Measurements from ENCODE around the gene PELI1. TPM values are rescaled to one million over a fixed set of nuclear protein-coding genes. Genes with fewer than 3 reads are reported as not detected.
A peak's percentile ranks its signal among the peaks of the same experiment; 100 is the strongest.
"Not testable (repeated sequence)": the region's sequence is repeated elsewhere in the genome, so short reads cannot be mapped to it uniquely, and the experiment has no call there.

PELI1 gene
- polyA plus RNA-seq, 6 donors from 2014 or later: 19.6 to 52.1 (median 28.9) TPM

GRCh38 chr2:64111426-64111825, 32.8 kb downstream of the PELI1 start:
- Mint-ChIP-seq H3K36me3 (peaks cover 5 to 9% of the 10 kb centered on the region in 2 donors), H3K27ac (no peak overlapping the region), H3K9me3 (no peaks in the 10 kb centered on the region), H3K4me3 (no peak overlapping the region), H3K27me3 (no peaks in the 10 kb centered on the region), H3K4me1 (peaks cover 33 to 48% (median 48%) of the 10 kb centered on the region in 3 donors)
- ATAC-seq (ENCODE audit: low read depth in 2 of 2) (no peak), DNase-seq (no peak)

GRCh38 chr2:64108666-64109241, 35.5 kb downstream of the PELI1 start:
- Mint-ChIP-seq H3K27me3 (no peaks in the 10 kb centered on the region), H3K4me3 (no peak overlapping the region), H3K36me3 (peaks cover 10 to 19% of the 10 kb centered on the region in 2 donors), H3K27ac (peak overlapping the region in 3 of 6 donors; percentile 44 to 52 (median 51)), H3K4me1 (peaks cover 11 to 29% (median 27%) of the 10 kb centered on the region in 3 donors), H3K9me3 (no peaks in the 10 kb centered on the region)
- no peak for DNase-seq
- no peak for ATAC-seq (ENCODE audit: low read depth in 2 of 2)

- no peak overlapping the region for H3K27ac Mint-ChIP-seq
- H3K9me3 Mint-ChIP-seq: no peaks in the 10 kb centered on the region
- peaks cover 16 to 19% of the 10 kb centered on the region in 2 donors for H3K36me3 Mint-ChIP-seq
- no peaks in the 10 kb centered on the region for H3K27me3 Mint-ChIP-seq
- H3K4me3 Mint-ChIP-seq: no peak overlapping the region
- ATAC-seq (ENCODE audit: low read depth in 2 of 2) (no peak), DNase-seq (no peak)
- H3K4me1 Mint-ChIP-seq: peaks cover 23 to 35% (median 30%) of the 10 kb centered on the region in 3 donors
These were observed 37.7 kb downstream of the PELI1 start for GRCh38 chr2:64106481-64106880.

DNA sequence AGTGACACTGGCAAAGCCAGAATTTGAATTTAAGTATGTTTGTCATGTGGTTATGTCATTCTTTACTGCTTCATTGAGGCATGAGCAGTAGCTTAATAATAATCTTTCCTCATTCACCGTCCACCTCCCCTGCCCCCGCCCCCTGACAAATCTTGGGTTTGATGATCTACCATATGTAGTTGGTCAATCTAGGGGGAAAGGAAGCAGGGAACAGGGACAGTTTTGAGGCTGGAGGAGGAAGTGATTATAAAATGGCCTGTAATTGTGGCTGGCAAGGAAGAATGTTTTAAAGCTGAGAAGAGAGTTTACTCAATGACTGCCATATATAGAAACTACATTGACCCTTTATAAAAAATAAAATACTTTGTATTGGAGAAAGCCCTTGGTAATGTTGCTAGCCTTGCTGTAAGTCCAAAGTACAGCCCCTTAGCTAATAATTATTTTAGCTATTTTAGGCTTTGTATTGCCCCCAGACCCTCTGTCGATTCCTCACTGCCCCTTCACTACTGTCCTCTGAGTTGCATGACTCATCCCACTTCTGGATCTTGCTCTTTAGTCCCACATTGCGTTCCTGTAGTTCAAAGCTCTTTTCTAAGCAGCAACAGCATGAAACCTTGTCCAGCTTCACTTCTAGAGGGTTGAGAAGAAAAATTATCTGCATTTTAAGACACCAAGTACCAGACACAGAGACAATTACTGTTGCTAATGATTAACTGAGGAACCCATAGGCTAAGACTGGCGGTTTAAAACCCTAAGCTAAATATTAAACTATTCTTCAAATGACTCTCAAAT, 38.4 kb downstream of the PELI1 start:
- ATAC-seq (ENCODE audit: low read depth in 2 of 2) (no peak), DNase-seq (no peak)
- peak overlapping the region in 2 of 8 donors; percentile 21 to 35 for H3K4me3 Mint-ChIP-seq
- H3K27ac Mint-ChIP-seq: no peak overlapping the region
- H3K4me1 Mint-ChIP-seq: peaks cover 29 to 39% (median 33%) of the 10 kb centered on the region in 3 donors
- peaks cover 16 to 19% of the 10 kb centered on the region in 2 donors for H3K36me3 Mint-ChIP-seq
- H3K27me3 Mint-ChIP-seq: no peaks in the 10 kb centered on the region
- no peaks in the 10 kb centered on the region for H3K9me3 Mint-ChIP-seq

- no peak overlapping the region for H3K4me3 Mint-ChIP-seq
- ATAC-seq (ENCODE audit: low read depth in 2 of 2) (no peak), DNase-seq (no peak)
- H3K36me3 Mint-ChIP-seq: peaks cover 21 to 22% of the 10 kb centered on the region in 2 donors
- H3K27me3 Mint-ChIP-seq: no peaks in the 10 kb centered on the region
- H3K9me3 Mint-ChIP-seq: no peaks in the 10 kb centered on the region
- H3K4me1 Mint-ChIP-seq: peaks cover 30 to 34% (median 30%) of the 10 kb centered on the region in 3 donors
- H3K27ac Mint-ChIP-seq: no peak overlapping the region
These were observed 39.3 kb downstream of the PELI1 start for GRCh38 chr2:64104933-64105332.

DNA sequence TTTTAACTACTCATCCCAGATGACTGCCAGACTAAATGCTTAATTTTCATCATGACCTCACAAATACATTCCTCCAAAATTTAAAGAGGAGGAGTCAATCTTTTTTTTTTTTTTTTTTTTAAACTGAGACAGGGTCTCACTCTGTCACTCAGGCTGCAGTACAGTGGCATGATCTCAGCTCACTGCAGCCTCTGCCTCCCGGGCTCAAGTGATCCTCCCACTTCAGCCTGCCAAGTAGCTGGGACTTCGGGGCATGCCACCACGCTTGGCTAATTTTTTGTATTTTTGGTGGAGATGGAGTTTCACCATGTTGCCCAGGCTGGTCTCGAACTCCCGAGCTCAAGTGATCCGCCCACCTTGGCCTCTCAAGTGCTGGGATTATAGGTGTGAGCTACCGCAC, 41.5 kb downstream of the PELI1 start:
- H3K4me1 Mint-ChIP-seq: peaks cover 19 to 33% (median 27%) of the 10 kb centered on the region in 3 donors
- not testable (repeated sequence) for H3K9me3 Mint-ChIP-seq; ATAC-seq (ENCODE audit: low read depth in 2 of 2); H3K4me3 Mint-ChIP-seq; H3K27me3 Mint-ChIP-seq; DNase-seq
- H3K27ac Mint-ChIP-seq: peak overlapping the region in 1 of 6 donors; percentile 52
- H3K36me3 Mint-ChIP-seq: peaks cover 37 to 41% of the 10 kb centered on the region in 2 donors

GRCh38 chr2:64101141-64101591, 43.1 kb downstream of the PELI1 start:
- peaks cover 38 to 52% of the 10 kb centered on the region in 2 donors for H3K36me3 Mint-ChIP-seq
- peak overlapping the region in 1 of 6 donors; percentile 57 for H3K27ac Mint-ChIP-seq
- H3K27me3 Mint-ChIP-seq: no peaks in the 10 kb centered on the region
- DNase-seq (no peak), ATAC-seq (ENCODE audit: low read depth in 2 of 2) (no peak)
- H3K4me1 Mint-ChIP-seq: peaks cover 19 to 33% (median 23%) of the 10 kb centered on the region in 3 donors
- peaks cover under 1 to 7% (median 5%) of the 10 kb centered on the region in 7 donors for H3K9me3 Mint-ChIP-seq
- peak overlapping the region in 2 of 8 donors; percentile 0 to 40 for H3K4me3 Mint-ChIP-seq

DNA sequence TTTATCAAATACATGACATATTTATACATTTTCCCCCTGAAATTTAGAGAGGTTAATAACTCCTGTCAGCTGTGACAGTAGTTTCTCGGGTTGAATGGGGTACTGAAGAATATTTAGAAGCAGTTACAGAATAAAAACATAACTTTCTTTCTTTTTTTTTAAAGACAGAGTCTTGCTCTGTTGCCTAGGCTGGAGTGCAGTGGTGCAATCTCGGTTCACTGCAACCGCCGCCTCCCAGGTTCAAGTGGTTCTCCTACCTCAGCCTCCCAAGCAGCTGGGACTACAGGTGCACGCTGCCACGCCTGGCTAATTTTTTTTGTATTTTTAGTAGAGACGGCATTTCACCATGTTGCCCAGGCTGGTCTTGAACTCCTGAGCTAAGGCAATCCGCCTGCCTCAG, 43.6 kb downstream of the PELI1 start:
- H3K27ac Mint-ChIP-seq; DNase-seq; H3K27me3 Mint-ChIP-seq; ATAC-seq (ENCODE audit: low read depth in 2 of 2): not testable (repeated sequence)
- Mint-ChIP-seq H3K36me3 (peaks cover 38 to 57% of the 10 kb centered on the region in 2 donors), H3K9me3 (peaks cover 5 to 13% (median 11%) of the 10 kb centered on the region in 7 donors), H3K4me3 (peak overlapping the region in 2 of 8 donors; percentile 0 to 51), H3K4me1 (peaks cover 15 to 31% (median 23%) of the 10 kb centered on the region in 3 donors)

- DNase-seq (no peak), ATAC-seq (ENCODE audit: low read depth in 2 of 2) (no peak)
- Mint-ChIP-seq H3K27ac (peak overlapping the region in 3 of 6 donors; percentile 16 to 42 (median 39)), H3K9me3 (peaks cover 5 to 22% (median 14%) of the 10 kb centered on the region in 7 donors), H3K4me1 (peaks cover 25 to 44% (median 33%) of the 10 kb centered on the region in 3 donors), H3K4me3 (peak overlapping the region in 1 of 8 donors; percentile 5), H3K36me3 (peaks cover 44 to 52% of the 10 kb centered on the region in 2 donors), H3K27me3 (no peaks in the 10 kb centered on the region)
These were observed 49.4 kb downstream of the PELI1 start for GRCh38 chr2:64094663-64095382.

GRCh38 chr2:64093341-64093740, 50.9 kb downstream of the PELI1 start:
- DNase-seq (no peak), ATAC-seq (ENCODE audit: low read depth in 2 of 2) (no peak)
- H3K4me3 Mint-ChIP-seq: peak overlapping the region in 2 of 8 donors; percentile 24 to 78
- H3K27me3 Mint-ChIP-seq: no peaks in the 10 kb centered on the region
- peaks cover 32 to 50% (median 36%) of the 10 kb centered on the region in 3 donors for H3K4me1 Mint-ChIP-seq
- H3K9me3 Mint-ChIP-seq: peaks cover 5 to 22% (median 14%) of the 10 kb centered on the region in 7 donors
- peaks cover 36 to 39% of the 10 kb centered on the region in 2 donors for H3K36me3 Mint-ChIP-seq
- peak overlapping the region in 1 of 6 donors; percentile 48 for H3K27ac Mint-ChIP-seq

DNA sequence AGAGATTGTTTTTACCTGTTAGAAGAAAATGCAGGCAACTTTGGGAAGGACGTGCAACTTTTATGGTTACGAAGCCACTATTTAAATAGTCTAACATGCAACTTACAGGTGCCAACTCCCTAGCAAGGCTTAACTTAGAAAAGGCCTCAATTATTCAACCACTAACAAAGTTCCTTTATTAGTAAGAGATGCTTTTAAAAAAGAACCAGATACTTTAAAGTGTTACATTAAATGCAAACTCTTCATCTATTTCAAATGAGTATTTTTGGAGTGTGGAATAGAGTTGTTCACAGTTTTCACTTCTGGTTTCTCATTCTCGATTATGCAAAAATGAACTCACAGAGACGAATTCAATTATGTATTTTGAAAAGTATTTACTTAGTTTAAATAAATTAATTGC, 51.7 kb downstream of the PELI1 start:
- Mint-ChIP-seq H3K27ac (peak overlapping the region; percentile 49 to 91 (median 90)), H3K9me3 (peaks cover 5 to 22% (median 14%) of the 10 kb centered on the region in 7 donors), H3K27me3 (no peaks in the 10 kb centered on the region), H3K4me1 (peaks cover 34 to 54% (median 37%) of the 10 kb centered on the region in 3 donors), H3K36me3 (peaks cover 31 to 34% of the 10 kb centered on the region in 2 donors), H3K4me3 (peak overlapping the region; percentile 16 to 83 (median 70))
- DNase-seq (no peak), ATAC-seq (ENCODE audit: low read depth in 2 of 2) (peak in 1 of 2 donors; percentile 15)

DNA sequence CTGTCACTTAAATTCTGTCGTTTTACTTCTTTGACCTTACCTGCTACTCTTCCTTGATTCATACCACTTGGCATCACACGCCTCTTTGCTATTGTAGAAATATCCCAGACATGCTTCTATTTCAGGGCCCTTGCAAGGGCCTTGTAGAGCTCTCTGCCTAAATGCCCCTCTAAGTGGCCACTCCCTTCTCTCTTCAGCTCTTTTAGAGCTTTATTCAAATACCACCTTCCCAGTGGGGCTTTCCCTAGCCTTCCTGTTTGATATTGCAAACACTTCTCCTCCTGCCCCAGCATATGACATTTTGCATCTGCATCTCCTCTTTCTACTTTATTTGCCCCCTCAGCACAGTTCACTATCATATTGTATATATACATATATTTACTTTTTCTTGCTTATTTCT, 54.0 kb downstream of the PELI1 start:
- H3K4me3 Mint-ChIP-seq: peak overlapping the region; percentile 56 to 87 (median 80)
- peaks cover 41 to 73% (median 46%) of the 10 kb centered on the region in 3 donors for H3K4me1 Mint-ChIP-seq
- peaks cover 0 to 7% (median under 1%) of the 10 kb centered on the region in 7 donors for H3K9me3 Mint-ChIP-seq
- peak; percentile 77 to 85 for ATAC-seq (ENCODE audit: low read depth in 2 of 2)
- H3K27ac Mint-ChIP-seq: peak overlapping the region; percentile 1 to 90 (median 20)
- DNase-seq: peak; percentile 51
- H3K36me3 Mint-ChIP-seq: peaks cover 9 to 13% of the 10 kb centered on the region in 2 donors
- H3K27me3 Mint-ChIP-seq: no peaks in the 10 kb centered on the region

Data from naive B cell (primary cell).